Lung (tissue), 12 donors: Measurements from ENCODE around the gene SRPK3. TPM values are rescaled to one million over a fixed set of nuclear protein-coding genes. Genes with fewer than 3 reads are reported as not detected.

Experiments
- ATAC-seq: fragments of 200-7000 bp; cut with Tn5 transposase; one replicate; pipeline ENCODE4 v1.9.1; 2020; ENCODE audit warnings: moderate number of reproducible peaks; ENCODE audit not compliant: insufficient read depth, low FRiP score
- DNase-seq, 3 donors: peaks; one replicate each; pipeline ENCODE4 v3.0.0-alpha.2; 2013 to 2017
- H3K27ac ChIP-seq, 2 donors: one replicate each; pipeline ENCODE4 v1.5.1; 2013; ENCODE audit warnings: mild to moderate bottlenecking in 2 of 2, moderate library complexity in 2 of 2, control low read depth in 1 of 2, inconsistent platforms in 1 of 2, low read depth in 1 of 2, low read length in 1 of 2
- H3K27me3 ChIP-seq, 3 donors: one replicate each; pipeline ENCODE4 v1.5.1; 2013; ENCODE audit warnings: low read length in 2 of 3; ENCODE audit not compliant: control insufficient read depth in 3 of 3, insufficient read depth in 3 of 3
- H3K36me3 ChIP-seq, 4 donors: one replicate each; pipeline ENCODE4 v1.5.1; 2013; ENCODE audit warnings: low read length in 4 of 4, mild to moderate bottlenecking in 1 of 4, moderate library complexity in 1 of 4; ENCODE audit not compliant: control insufficient read depth in 4 of 4, insufficient read depth in 4 of 4
- H3K4me1 ChIP-seq, 5 donors: one replicate each; pipeline ENCODE4 v1.5.1; 2013; ENCODE audit warnings: low read length in 5 of 5, mild to moderate bottlenecking in 2 of 5, moderate library complexity in 1 of 5; ENCODE audit not compliant: control insufficient read depth in 5 of 5, insufficient read depth in 5 of 5
- H3K4me3 ChIP-seq: one replicate; pipeline ENCODE4 v1.5.1; 2013; ENCODE audit warnings: mild to moderate bottlenecking, control low read depth, moderate library complexity
- H3K9ac ChIP-seq, 2 donors: one replicate each; pipeline ENCODE4 v1.5.1; 2013; ENCODE audit warnings: low read length in 2 of 2, control low read depth in 1 of 2; ENCODE audit not compliant: insufficient read depth in 1 of 2
- H3K9me3 ChIP-seq, 4 donors: one replicate each; pipeline ENCODE4 v1.5.1; 2013; ENCODE audit warnings: low read length in 3 of 4, mild to moderate bottlenecking in 1 of 4, moderate library complexity in 1 of 4; ENCODE audit not compliant: control insufficient read depth in 4 of 4, insufficient read depth in 3 of 4
- CTCF ChIP-seq: IDR thresholded peaks from 2 replicates; pipeline ENCODE4 v1.5.1; 2012; ENCODE audit warnings: mild to moderate bottlenecking; ENCODE audit errors: control extremely low read depth, extremely low read depth
- WGBS, 2 donors: extraction: QIAGEN DNeasy Blood & Tissue Kit; methylation state at CpG; one replicate each; pipeline ENCODE4 v1.1.7; 2013; 5-methylcytosine and 5-hydroxymethylcytosine counted together
- polyA plus RNA-seq, 2 donors: library from polyadenylated mRNA; stranded (reverse); fragments of 200-250 nt; gene quantifications; one replicate each; pipeline ENCODE4 v1.2.1, GENCODE V29; 2013
- total RNA-seq, 2 donors: library from RNA; depleted of rRNA in 1 of 2; stranded (reverse); fragments of >200 nt in 1 of 2; gene quantifications; one replicate each; pipeline ENCODE4 v1.2.1, GENCODE V29; 2014 to 2021
- donor health status: control.
- donor health status: control.
- donor health status: Bipolar disorder and iron deficiency.
- donor health status: healthy.
- donor health status: DM: yes; HTN: yes; CAD: no.

The SRPK3 gene
- total and polyA plus RNA-seq, 4 donors = 0.04 to 0.23 (median 0.15) TPM

- Histone ChIP-seq H3K9ac (no peak overlapping the region), H3K4me1 (peaks cover 0 to 2% (median 0%) of the 10 kb centered on the region in 5 donors), H3K27ac (no peak overlapping the region), H3K9me3 (peaks cover 0 to 2% (median 0%) of the 10 kb centered on the region in 4 donors), H3K4me3 (no peak overlapping the region), H3K27me3 (no peaks in the 10 kb centered on the region), H3K36me3 (no peaks in the 10 kb centered on the region)
- no peak for ATAC-seq
- WGBS, 2 donors = 85 to 96% methylated on average over 19 to 37 of the region's 37 CpGs
- no peak for TF ChIP-seq CTCF
- DNase-seq = no peak
Measured at GRCh38 chrX:153771415-153772315, 9.2 kb upstream of the SRPK3 start.

DNA sequence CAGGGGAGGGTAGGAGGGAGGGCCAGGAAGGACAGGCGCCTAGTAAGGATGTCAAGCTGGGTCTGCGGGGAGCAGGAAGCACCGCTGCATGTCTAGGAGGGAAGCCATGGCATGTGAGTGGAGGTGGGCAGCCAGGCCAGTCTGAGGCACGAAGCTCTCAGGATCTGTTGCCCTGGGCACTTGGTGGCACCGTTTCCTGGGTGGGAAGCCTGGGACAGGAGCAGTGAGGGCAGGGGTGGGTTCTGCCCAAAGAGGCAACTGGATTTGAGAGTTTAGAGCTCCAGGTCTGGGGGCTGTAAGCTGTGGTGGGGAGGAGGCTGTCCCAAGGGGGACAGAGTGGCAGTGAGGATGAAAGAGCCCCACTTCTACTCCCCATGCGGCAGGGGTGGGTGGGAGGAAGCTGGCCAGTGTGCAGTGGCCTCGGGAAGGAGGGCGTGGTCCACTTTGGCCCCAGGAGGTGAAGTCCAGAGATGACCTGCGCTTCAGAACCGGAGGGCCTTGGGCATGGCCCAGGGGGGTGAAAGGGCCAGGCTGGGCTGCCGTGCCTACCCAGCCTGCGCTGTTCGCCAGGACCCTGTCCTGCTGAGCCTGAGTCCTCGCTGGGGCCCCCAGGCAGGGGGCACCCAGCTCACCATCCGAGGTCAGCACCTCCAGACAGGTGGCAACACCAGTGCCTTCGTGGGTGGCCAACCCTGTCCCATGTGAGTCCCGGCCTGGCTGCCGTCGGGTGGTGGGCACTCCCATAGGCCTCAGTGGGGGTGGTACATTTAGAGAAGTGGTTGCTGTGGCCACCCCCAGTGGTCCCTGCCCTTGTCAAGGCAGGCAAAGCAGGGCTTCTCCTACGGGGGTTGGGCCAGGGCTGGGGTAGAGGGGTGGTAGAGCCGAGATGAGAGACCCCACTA lies 8.3 kb upstream of the SRPK3 start:
- Histone ChIP-seq H3K27me3 (no peaks in the 10 kb centered on the region), H3K9ac (no peak overlapping the region), H3K9me3 (peaks cover 0 to 2% (median 0%) of the 10 kb centered on the region in 4 donors), H3K4me1 (no peaks in the 10 kb centered on the region), H3K27ac (no peak overlapping the region), H3K36me3 (no peaks in the 10 kb centered on the region), H3K4me3 (no peak overlapping the region)
- ATAC-seq (no peak), DNase-seq (no peak)
- no peak for TF ChIP-seq CTCF
- WGBS, 2 donors = 78 to 85% methylated on average over 6 to 21 of the region's 21 CpGs

DNA sequence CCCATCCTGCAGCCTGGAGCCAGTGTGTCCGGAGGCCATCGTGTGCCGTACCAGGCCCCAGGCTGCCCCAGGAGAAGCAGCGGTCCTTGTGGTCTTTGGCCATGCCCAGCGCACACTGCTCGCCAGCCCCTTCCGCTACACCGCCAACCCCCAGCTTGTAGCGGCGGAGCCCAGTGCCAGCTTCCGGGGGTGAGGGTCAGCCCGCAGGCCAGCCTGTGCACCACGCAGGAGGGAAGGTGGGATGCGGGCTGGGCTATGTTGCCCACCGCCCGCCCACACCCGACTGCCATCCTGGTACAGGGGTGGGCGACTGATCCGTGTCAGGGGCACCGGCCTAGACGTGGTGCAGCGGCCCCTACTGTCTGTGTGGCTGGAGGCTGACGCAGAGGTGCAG lies 7.6 kb upstream of the SRPK3 start:
- no peak overlapping the region for H3K27ac ChIP-seq
- H3K9me3 ChIP-seq = peaks cover 0 to 2% (median 0%) of the 10 kb centered on the region in 4 donors
- DNase-seq = peak in 1 of 3 donors; percentile 9
- H3K36me3 ChIP-seq = no peaks in the 10 kb centered on the region
- H3K9ac ChIP-seq = no peak overlapping the region
- no peak for TF ChIP-seq CTCF
- ATAC-seq = no peak
- no peaks in the 10 kb centered on the region for H3K27me3 ChIP-seq
- no peaks in the 10 kb centered on the region for H3K4me1 ChIP-seq
- no peak overlapping the region for H3K4me3 ChIP-seq
- WGBS, 2 donors = 96 to 98% methylated on average over 13 to 23 of the region's 23 CpGs
